GM19328 (cell line): ENCODE data around the gene TFF2.

ENCODE experiments used
- ATAC-seq: cut with Tn5 transposase; IDR thresholded peaks from one replicate; pipeline ENCODE4 v1.9.1; 2021; ENCODE audit warnings: mild to moderate bottlenecking, moderate library complexity; ENCODE audit not compliant: unreplicated experiment

Gene TFF2

GRCh38 chr21:42306366-42307035, 44.3 kb downstream of the TFF2 start:
- no peak for ATAC-seq

GRCh38 chr21:42305707-42306147, 45.1 kb downstream of the TFF2 start:
- ATAC-seq, result no peak

DNA sequence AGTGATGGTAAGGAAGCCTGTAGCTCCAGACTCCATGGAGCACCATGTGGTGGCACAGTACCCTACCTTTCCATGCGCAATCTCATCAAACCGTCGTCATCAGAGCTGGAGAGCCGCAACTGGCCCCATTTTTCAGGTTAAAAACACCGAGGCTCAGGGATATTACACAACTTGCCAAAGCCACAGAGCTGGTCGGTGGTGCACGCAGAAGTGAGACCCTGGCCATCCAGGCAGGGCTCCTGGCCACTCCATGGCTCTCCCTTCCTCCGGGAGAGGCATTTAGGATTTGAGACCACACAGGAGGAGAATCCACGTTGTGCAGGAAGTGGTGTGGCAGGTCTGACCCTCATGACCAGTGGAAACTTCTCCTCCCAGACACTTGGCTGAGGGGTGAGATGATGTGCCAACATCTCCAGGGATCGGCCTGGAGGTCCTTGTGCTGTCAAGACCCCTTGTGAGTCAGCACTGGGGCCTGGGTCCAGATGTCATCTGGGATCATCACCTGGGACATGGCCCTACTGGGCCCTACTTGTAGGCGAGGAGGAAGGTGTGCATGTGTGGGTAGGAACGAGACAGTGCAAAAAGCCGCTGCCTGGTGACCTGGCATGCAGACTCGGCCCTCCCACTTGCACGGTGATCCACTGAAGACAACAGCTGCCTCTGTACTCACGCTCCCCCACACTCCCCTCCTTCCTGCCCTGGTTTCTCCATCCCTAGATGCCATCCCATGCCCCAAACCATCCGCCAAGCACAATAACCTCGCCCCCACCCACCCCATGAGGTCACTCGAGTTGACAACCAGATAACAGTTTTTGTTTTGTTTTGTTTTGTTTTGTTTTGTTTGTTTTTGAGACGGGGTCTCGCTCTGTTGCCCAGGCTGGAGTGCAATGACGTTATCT, 46.0 kb downstream of the TFF2 start:
- ATAC-seq, result no peak

DNA sequence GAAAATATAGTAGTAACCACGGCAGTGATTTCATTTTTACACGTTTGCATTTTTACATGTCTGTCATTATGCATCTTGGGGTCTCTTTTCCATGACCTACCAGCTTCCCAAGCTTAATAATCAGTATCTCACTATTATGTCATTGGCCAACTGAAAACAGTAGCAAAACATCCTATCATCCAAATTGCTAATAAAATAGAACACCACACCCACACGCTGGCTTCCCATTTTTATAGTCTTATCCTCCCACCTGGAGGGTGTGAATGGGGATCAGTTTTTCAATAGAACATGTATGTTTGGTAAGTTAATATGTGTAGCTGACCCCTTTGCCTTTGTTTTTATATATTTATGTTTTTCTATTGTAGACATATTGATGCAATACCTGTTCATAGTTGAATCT, 47.4 kb downstream of the TFF2 start:
- no peak for ATAC-seq

DNA sequence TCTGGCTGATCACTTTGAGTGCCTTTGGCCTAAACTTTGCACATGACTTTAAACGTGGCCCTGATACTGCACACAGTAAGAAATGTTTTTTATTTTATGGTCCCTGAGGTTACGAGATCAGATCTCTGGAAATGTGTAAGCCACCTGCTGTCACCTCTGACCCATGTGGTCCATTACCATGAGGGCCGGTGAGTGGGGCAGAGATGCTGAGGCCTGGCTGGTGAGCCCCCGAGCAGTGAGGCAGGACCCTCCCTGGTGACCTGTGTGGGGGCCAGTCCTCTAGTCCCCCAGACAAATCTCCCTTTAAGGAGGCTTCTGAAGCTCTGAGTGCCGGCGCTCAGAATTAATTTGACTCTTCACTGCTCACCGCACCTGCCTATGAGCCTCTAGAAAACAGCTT, 48.0 kb downstream of the TFF2 start:
- no peak for ATAC-seq

- no peak for ATAC-seq
Observed at GRCh38 chr21:42302076-42302650, 48.6 kb downstream of the TFF2 start.

DNA sequence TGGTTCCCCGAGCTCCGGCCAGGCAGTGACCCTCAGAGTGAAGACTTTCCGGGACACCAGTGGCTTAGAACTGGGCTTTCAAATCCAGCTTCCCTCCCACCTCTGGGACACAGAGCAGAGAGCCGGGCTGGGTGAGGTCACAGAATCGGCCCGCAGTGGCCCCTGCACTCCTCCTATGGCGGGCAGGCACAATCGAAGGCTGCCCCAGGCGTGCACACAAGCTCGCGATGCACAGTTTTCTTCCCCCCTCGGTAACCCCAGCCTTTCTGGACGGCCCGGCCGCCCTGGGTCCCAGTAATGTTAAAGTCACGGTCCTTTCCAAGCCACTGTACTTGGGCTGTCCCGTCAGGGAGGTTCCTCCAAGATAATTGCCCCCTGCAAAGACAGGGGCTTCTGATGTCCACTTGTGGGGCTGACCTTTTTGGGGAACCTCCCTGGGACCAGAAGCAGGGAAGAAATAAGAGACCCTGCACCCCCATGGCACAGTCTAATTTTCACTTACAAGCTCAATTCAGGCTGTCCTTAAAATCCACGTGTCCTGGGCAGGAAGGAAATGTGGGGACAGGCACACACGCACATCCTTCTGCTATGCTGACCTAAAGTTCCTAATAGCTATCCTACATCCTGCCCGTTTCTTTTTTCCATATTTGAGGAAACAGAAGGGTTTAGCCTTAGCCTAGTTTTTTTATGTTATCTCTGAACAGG, 49.3 kb downstream of the TFF2 start:
- ATAC-seq, result no peak

- ATAC-seq, result no peak
Observed at GRCh38 chr21:42300956-42301355, 49.8 kb downstream of the TFF2 start.

DNA sequence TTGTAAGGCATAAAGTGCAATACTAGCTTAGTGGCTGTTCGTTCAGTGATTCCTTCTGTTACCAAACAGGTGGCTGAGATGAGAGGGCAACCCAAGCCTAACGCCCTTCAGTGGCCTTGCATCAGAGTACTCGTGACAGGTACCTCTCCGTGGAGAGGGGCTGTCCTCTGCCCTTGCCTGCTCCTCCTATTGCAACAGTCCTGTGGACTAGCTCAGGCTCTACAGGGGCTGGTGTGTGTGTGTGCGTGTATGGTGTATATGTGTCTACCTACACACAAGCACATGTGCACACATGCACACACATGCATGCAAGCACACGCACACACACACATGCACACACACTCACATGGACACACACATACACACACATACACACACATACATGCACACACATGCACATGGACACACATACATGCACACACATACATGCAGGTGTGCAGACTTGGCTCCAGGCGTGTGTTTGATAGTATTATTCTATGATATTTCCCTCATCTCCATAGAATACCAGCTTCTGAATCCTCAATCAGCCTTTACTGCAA, 50.7 kb downstream of the TFF2 start:
- ATAC-seq, result no peak

DNA sequence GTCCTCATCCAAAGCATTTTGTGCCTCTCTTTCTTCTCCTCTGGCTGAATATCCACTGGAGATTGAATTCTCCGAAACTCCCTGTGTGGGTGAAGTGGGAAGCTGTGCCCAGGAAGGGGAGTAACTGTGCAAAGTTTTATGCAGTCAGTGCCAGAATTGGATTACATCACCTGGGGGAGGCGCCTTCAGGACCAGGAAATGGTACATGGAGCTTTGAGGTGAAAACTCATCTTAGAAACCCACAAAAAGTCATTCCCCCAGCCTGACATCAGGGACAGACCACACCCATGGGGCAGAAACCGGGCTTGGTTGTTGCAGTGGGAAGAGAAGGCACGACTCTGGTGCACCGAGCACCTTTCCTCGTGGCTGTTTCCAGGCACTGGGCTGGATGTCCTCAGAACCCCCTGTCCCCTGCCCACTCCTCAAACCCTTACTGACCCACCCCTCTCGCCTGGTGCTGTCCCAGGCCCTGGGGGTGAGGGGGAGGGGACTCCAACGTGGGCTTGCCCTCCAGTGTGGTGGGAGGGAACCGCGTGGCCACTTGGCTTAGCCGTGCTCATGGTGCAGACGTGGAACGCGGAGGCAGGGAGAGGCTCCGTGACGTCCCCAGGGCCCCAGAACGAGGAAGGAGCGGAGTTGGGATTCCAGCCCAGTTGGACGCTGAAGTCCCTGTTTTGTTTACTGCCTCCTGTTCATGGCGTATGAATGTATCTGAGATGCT, 51.3 kb downstream of the TFF2 start:
- no peak for ATAC-seq

GRCh38 chr21:42298657-42299056, 52.1 kb downstream of the TFF2 start:
- no peak for ATAC-seq

GRCh38 chr21:42298237-42298636, 52.6 kb downstream of the TFF2 start:
- no peak for ATAC-seq

GRCh38 chr21:42297377-42297776, 53.4 kb downstream of the TFF2 start:
- ATAC-seq, result no peak

DNA sequence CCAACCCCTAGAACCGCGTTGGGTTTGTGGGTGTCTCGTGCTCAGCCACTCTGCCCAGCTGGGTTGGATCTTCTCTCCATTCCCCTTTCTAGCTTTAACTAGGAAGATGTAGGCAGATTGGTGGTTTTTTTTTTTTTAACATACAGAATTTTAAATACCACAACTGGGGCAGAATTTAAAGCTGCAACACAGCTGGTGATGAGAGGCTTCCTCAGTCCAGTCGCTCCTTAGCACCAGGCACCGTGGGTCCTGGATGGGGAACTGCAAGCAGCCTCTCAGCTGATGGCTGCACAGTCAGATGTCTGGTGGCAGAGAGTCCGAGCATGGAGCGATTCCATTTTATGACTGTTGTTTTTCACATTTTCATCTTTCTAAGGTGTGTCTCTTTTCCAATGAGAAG, 54.3 kb downstream of the TFF2 start:
- ATAC-seq, result no peak
